Kasumi-1 (cell line): ENCODE data around the gene WNT5A.

ENCODE experiments used
- DNase-seq, 2 experiments: peaks; one replicate each; lab custom pipeline; 2025; lab: John Stamatoyannopoulos, UW

The WNT5A gene

GRCh38 chr3:55481744-55482495 lies 5.2 kb downstream of the WNT5A start:
- no peak for DNase-seq

- DNase-seq: no peak
These were observed 6.0 kb downstream of the WNT5A start for GRCh38 chr3:55480911-55481743.

GRCh38 chr3:55477306-55478303 lies 9.5 kb downstream of the WNT5A start:
- no peak for DNase-seq

GRCh38 chr3:55476515-55476914 lies 10.6 kb downstream of the WNT5A start:
- DNase-seq: no peak

GRCh38 chr3:55474213-55474632 lies 12.9 kb downstream of the WNT5A start:
- DNase-seq: no peak

- no peak for DNase-seq
These were observed 13.3 kb downstream of the WNT5A start for GRCh38 chr3:55473788-55474187.

GRCh38 chr3:55471522-55472280 lies 15.4 kb downstream of the WNT5A start:
- DNase-seq: no peak

- no peak for DNase-seq
These were observed 16.0 kb downstream of the WNT5A start for GRCh38 chr3:55471084-55471483.

- DNase-seq: no peak
These were observed 17.1 kb downstream of the WNT5A start for GRCh38 chr3:55469957-55470526.

GRCh38 chr3:55468251-55468650 lies 18.9 kb downstream of the WNT5A start:
- DNase-seq: no peak

GRCh38 chr3:55467099-55467498 lies 20.0 kb downstream of the WNT5A start:
- DNase-seq: no peak

- no peak for DNase-seq
These were observed 20.6 kb downstream of the WNT5A start for GRCh38 chr3:55466526-55466925.

- DNase-seq: no peak
These were observed 25.2 kb downstream of the WNT5A start for GRCh38 chr3:55461896-55462295.

GRCh38 chr3:55459838-55460237 lies 27.3 kb downstream of the WNT5A start:
- DNase-seq: no peak

- DNase-seq: no peak
These were observed 28.8 kb downstream of the WNT5A start for GRCh38 chr3:55458181-55458790.

GRCh38 chr3:55455915-55456314 lies 31.2 kb downstream of the WNT5A start:
- no peak for DNase-seq

GRCh38 chr3:55454611-55455010 lies 32.5 kb downstream of the WNT5A start:
- DNase-seq: no peak

GRCh38 chr3:55453886-55454496 lies 33.1 kb downstream of the WNT5A start:
- DNase-seq: no peak

GRCh38 chr3:55452886-55453285 lies 34.2 kb downstream of the WNT5A start:
- DNase-seq: no peak

- DNase-seq: no peak
These were observed 37.6 kb downstream of the WNT5A start for GRCh38 chr3:55449527-55449926.
